ENCODE results near the gene HECTD3. TPM values are rescaled to one million over a fixed set of nuclear protein-coding genes. Genes with fewer than 3 reads are reported as not detected.
"Not testable (repeated sequence)": the region's sequence is repeated elsewhere in the genome, so short reads cannot be mapped to it uniquely, and the experiment has no call there.

The HECTD3 gene
- total and polyA plus RNA-seq, 8 donors, result 23.5 to 49.0 (median 31.1) TPM

DNA sequence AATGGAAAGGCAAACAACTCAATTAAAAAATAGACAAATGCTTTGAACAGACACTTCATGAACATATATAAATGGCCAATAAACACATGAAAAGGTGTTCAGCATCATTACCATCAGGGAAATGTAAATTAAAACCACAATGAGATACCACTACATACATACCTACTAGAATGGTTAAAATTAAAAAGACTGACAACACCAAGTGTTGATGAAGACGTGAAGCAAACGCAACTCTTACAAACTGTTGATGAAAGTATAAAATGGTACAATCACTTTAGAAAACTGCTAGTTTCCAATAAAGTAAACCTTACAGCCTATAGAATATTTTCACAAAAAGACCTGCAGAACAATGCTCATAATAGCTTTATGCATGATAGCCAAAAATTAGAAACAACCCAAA, 34.9 kb downstream of the HECTD3 start:
- ATAC-seq (no peak), DNase-seq (no peak), FAIRE-seq (no peak)
- Histone ChIP-seq H3K27ac (no peak overlapping the region), H3K36me3 (peaks cover 3 to 22% (median 5%) of the 10 kb centered on the region in 3 donors), H3K4me3 (no peak overlapping the region), H3K4me1 (no peaks in the 10 kb centered on the region), H3K9me3 (no peaks in the 10 kb centered on the region), H3K27me3 (no peaks in the 10 kb centered on the region)
- 95 to 99% methylated on average over 2 of the region's 2 CpGs for WGBS, 2 donors
- intact Hi-C loops (cut with DNase I), result no loop called here
- no peak for TF ChIP-seq CTCF (IDR thresholded peaks at IDR 0.05)

- Histone ChIP-seq H3K4me3 (no peak overlapping the region), H3K9me3 (no peaks in the 10 kb centered on the region), H3K27me3 (no peaks in the 10 kb centered on the region), H3K36me3 (peaks cover 3 to 16% (median 5%) of the 10 kb centered on the region in 3 donors), H3K4me1 (no peaks in the 10 kb centered on the region), H3K27ac (no peak overlapping the region)
- intact Hi-C loops (cut with DNase I), result no loop called here
- DNase-seq (no peak), ATAC-seq (no peak), FAIRE-seq (no peak)
- no peak for TF ChIP-seq CTCF (IDR thresholded peaks at IDR 0.05)
- 98 to 100% methylated on average over 1 of the region's 1 CpG for WGBS, 2 donors
Measured at GRCh38 chr1:44973645-44974044, 37.5 kb downstream of the HECTD3 start.

- Histone ChIP-seq H3K4me3 (no peak overlapping the region), H3K4me1 (no peaks in the 10 kb centered on the region), H3K27me3 (no peaks in the 10 kb centered on the region), H3K9me3 (no peaks in the 10 kb centered on the region), H3K36me3 (no peaks in the 10 kb centered on the region), H3K27ac (no peak overlapping the region)
- intact Hi-C loops (cut with DNase I), result no loop called here
- no peak for DNase-seq
- FAIRE-seq, result no peak
- no peak for TF ChIP-seq CTCF (IDR thresholded peaks at IDR 0.05)
- ATAC-seq, result no peak
- 47 to 49% methylated on average over 4 of the region's 4 CpGs for WGBS, 2 donors
Measured at GRCh38 chr1:44970317-44970716, 40.8 kb downstream of the HECTD3 start.

- ATAC-seq, result no peak
- intact Hi-C loops (cut with DNase I), result no loop called here
- WGBS, 2 donors, result 51 to 57% methylated on average over 1 of the region's 1 CpG
- H3K27me3 ChIP-seq, result no peaks in the 10 kb centered on the region
- H3K36me3 ChIP-seq, result no peaks in the 10 kb centered on the region
- H3K4me1 ChIP-seq, result no peaks in the 10 kb centered on the region
- no peak for TF ChIP-seq CTCF (IDR thresholded peaks at IDR 0.05)
- FAIRE-seq, result no peak
- H3K27ac ChIP-seq, result no peak overlapping the region
- no peak overlapping the region for H3K4me3 ChIP-seq
- no peak for DNase-seq
- no peaks in the 10 kb centered on the region for H3K9me3 ChIP-seq
Measured at GRCh38 chr1:44964396-44964795, 46.7 kb downstream of the HECTD3 start.

- FAIRE-seq, result no peak
Measured at GRCh38 chr1:44962729-44963128, 48.4 kb downstream of the HECTD3 start.

DNA sequence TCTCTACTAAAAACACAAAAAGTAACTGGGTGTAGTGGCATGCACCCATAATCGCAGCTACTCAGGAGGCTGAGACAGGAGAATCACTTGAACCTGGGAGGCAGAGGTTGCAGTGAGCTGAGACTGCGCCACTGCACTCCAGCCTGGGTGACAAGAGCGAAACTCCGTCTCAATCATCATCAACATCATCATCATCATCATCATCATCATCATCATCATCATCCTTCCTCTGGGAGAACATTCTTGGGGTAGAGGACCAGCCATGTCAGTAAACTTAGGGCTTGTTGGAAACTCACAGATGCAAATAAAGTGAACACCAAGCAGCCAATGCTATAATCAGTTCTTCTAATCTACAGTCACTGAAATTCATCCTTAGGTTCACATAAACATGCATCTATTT, 49.1 kb downstream of the HECTD3 start:
- FAIRE-seq; H3K4me3 ChIP-seq; ATAC-seq; H3K27me3 ChIP-seq; H3K27ac ChIP-seq; intact Hi-C loops (cut with DNase I); H3K4me1 ChIP-seq; DNase-seq; H3K36me3 ChIP-seq; H3K9me3 ChIP-seq: not testable (repeated sequence)
- 91 to 98% methylated on average over 4 of the region's 4 CpGs for WGBS, 2 donors

More at GRCh38 chr1:44962729-44963128, 48.4 kb downstream of the HECTD3 start:
- H3K27me3 ChIP-seq, result no peaks in the 10 kb centered on the region
- H3K36me3 ChIP-seq, result peaks cover 0 to 6% (median 0%) of the 10 kb centered on the region in 3 donors
- ATAC-seq (no peak), DNase-seq (no peak)
- no peak for TF ChIP-seq CTCF (IDR thresholded peaks at IDR 0.05)
- H3K27ac ChIP-seq, result no peak overlapping the region
- intact Hi-C loops (cut with DNase I), result no loop called here
- 93 to 96% methylated on average over 3 of the region's 3 CpGs for WGBS, 2 donors
- no peak overlapping the region for H3K4me3 ChIP-seq
- no peaks in the 10 kb centered on the region for H3K9me3 ChIP-seq
- H3K4me1 ChIP-seq, result no peaks in the 10 kb centered on the region

DNA sequence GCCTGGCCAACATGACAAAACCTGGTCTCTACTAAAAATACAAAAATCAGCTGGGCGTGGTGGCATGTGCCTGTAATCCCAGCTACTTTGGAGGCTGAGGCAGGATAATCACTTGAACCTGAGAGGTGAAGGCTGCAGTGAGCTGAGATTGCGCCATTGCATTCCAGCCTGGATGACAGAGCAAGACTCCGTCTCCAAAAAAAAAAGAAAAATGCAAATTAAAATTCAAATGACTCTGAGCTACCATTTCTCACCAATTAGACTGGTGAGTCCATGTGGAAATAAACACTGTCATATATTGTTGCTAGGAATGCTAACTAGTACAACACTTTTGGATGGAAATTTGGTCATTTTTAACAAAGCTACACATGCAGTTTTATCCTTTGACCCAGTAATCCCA, 53.6 kb downstream of the HECTD3 start:
- H3K9me3 ChIP-seq; H3K4me1 ChIP-seq; H3K27ac ChIP-seq; H3K4me3 ChIP-seq; H3K36me3 ChIP-seq; FAIRE-seq; intact Hi-C loops (cut with DNase I); H3K27me3 ChIP-seq; DNase-seq; ATAC-seq: not testable (repeated sequence)
- 92 to 94% methylated on average over 3 of the region's 3 CpGs for WGBS, 2 donors

DNA sequence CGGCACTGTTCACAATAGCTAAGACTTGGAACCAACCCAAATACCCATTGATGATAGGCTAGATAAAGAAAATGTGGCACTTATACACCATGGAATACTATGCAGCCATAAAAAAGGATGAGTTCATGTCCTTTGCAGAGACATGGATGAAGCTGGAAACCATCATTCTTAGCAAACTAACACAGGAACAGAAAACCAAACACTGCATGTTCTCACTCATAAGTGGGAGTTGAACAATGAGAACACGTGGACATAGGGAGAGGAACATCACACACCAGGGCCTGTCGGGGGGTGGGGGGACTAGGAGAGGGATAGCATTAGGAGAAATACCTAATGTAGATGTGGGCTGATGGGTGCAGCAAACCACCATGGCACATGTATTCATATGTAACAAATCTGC, 55.0 kb downstream of the HECTD3 start:
- DNase-seq; H3K36me3 ChIP-seq; FAIRE-seq; H3K27ac ChIP-seq; intact Hi-C loops (cut with DNase I); ATAC-seq; H3K9me3 ChIP-seq; H3K4me3 ChIP-seq; H3K27me3 ChIP-seq; H3K4me1 ChIP-seq: not testable (repeated sequence)
- 97 to 99% methylated on average over 3 of the region's 3 CpGs for WGBS, 2 donors
